Endothelial cell of umbilical vein (primary cell): ENCODE measurements around the gene TPRA1. TPM values are rescaled to one million over a fixed set of nuclear protein-coding genes. Genes with fewer than 3 reads are reported as not detected.

ENCODE experiments used
- BruUV-seq: library from RNA; stranded (reverse); fragments of 400-500 nt; replicated peaks from 2 replicates; lab custom pipeline; 2021; lab: Mats Ljungman, UMichigan
- CTCF ChIA-PET: fragments of 300-600, 350-600 bp; sonication (Branson Sonifier 250); formaldehyde crosslinking; loops from one replicate; lab custom pipeline; 2021; ENCODE audit warnings: antibody characterized with exemption, inconsistent platforms; lab: Charles Lee
- POLR2A ChIA-PET: fragments of 300-600, 350-600 bp; sonication (Branson Sonifier 250); formaldehyde crosslinking; loops from one replicate; lab custom pipeline; 2021; ENCODE audit warnings: antibody characterized with exemption, inconsistent platforms; lab: Charles Lee
- DNase-seq: peaks from one replicate; pipeline ENCODE4 v3.0.0-alpha.2; 2011; ENCODE audit warnings: low read depth, low spot score
- FAIRE-seq: peaks from 2 replicates; lab custom pipeline; 2011; peaks lifted over from hg19 to GRCh38; lab: Jason Lieb, UNC
- H2AFZ ChIP-seq: 2 replicates; pipeline ENCODE4 v1.6.0; 2012; ENCODE audit warnings: low read depth, low read length, control low read depth, inconsistent platforms
- H3K27ac ChIP-seq: 2 replicates; pipeline ENCODE4 v1.5.1; 2011; ENCODE audit warnings: low read depth, mild to moderate bottlenecking, control low read depth, low read length, moderate library complexity; ENCODE audit not compliant: insufficient read depth
- H3K27me3 ChIP-seq, 2 experiments: 2 replicates each; pipeline versions ENCODE4 v1.6.0 to v1.6.1; 2011; ENCODE audit warnings: low read length in 2 of 2, mixed read lengths in 1 of 2; ENCODE audit not compliant: control insufficient read depth in 2 of 2, insufficient read depth in 2 of 2
- H3K36me3 ChIP-seq, 2 experiments: 2 replicates in 1 of 2; 3 replicates in 1 of 2; pipeline ENCODE4 v1.5.1; 2011; ENCODE audit warnings: low read length in 2 of 2, mild to moderate bottlenecking in 1 of 2, moderate library complexity in 1 of 2; ENCODE audit not compliant: control insufficient read depth in 2 of 2, insufficient read depth in 2 of 2; ENCODE audit errors: extremely low read depth in 1 of 2
- H3K4me1 ChIP-seq: 3 replicates; pipeline ENCODE4 v1.5.1; 2011; ENCODE audit warnings: mild to moderate bottlenecking, low read length; ENCODE audit not compliant: control insufficient read depth, insufficient read depth; ENCODE audit errors: extremely low read depth
- H3K4me2 ChIP-seq: 2 replicates; pipeline ENCODE4 v1.6.1; 2011; ENCODE audit warnings: low read length, control low read depth, mixed read lengths; ENCODE audit not compliant: insufficient read depth
- H3K4me3 ChIP-seq, 3 experiments: fragments of 200-600 bp in 1 of 3; sonication (generic), shearing (Covaris generic) in 1 of 3; replicated peaks in 1 of 3; 2 replicates each; pipeline ENCODE4 v1.5.1; 2011 to 2016; ENCODE audit warnings: control low read depth in 3 of 3, low read length in 3 of 3, mild to moderate bottlenecking in 2 of 3, inconsistent platforms in 1 of 3, low read depth in 1 of 3, moderate library complexity in 1 of 3; ENCODE audit not compliant: insufficient read depth in 1 of 3
- H3K79me2 ChIP-seq: 2 replicates; pipeline ENCODE4 v1.6.0; 2012; ENCODE audit warnings: low read length, inconsistent platforms; ENCODE audit not compliant: control insufficient read depth, insufficient read depth
- H3K9ac ChIP-seq: replicated peaks from 2 replicates; pipeline ENCODE3; 2011; ENCODE audit warnings: low read length, control low read depth; ENCODE audit not compliant: insufficient read depth; ENCODE audit errors: extremely low read depth
- H3K9me1 ChIP-seq: replicated peaks from 3 replicates; pipeline ENCODE4 v1.6.0; 2011; ENCODE audit warnings: mild to moderate bottlenecking, low read length; ENCODE audit not compliant: control insufficient read depth, insufficient read depth; ENCODE audit errors: extremely low read depth
- H3K9me3 ChIP-seq: replicated peaks from 2 replicates; pipeline ENCODE4 v1.5.1; 2012; ENCODE audit warnings: low read length, inconsistent platforms; ENCODE audit not compliant: control insufficient read depth, insufficient read depth
- H4K20me1 ChIP-seq: replicated peaks from 2 replicates; pipeline ENCODE3; 2011; ENCODE audit warnings: mild to moderate bottlenecking, low read length; ENCODE audit not compliant: control insufficient read depth, insufficient read depth; ENCODE audit errors: extremely low read depth
- CTCF ChIP-seq, 2 donors: IDR thresholded peaks; 1 replicate in 1 of 2; 2 replicates in 1 of 2; pipeline ENCODE4 v1.5.1; 2011; ENCODE audit warnings: low read length in 2 of 2, mild to moderate bottlenecking in 2 of 2, moderate library complexity in 2 of 2, control low read depth in 1 of 2, inconsistent platforms in 1 of 2, low read depth in 1 of 2; ENCODE audit not compliant: insufficient read depth in 1 of 2; ENCODE audit errors: extremely low read depth in 1 of 2
- EZH2 ChIP-seq: IDR thresholded peaks from 2 replicates; pipeline ENCODE4 v1.6.1; 2012; ENCODE audit warnings: borderline replicate concordance, low read depth, mild to moderate bottlenecking, moderate library complexity, low read length, inconsistent platforms; ENCODE audit not compliant: severe bottlenecking
- FOS ChIP-seq: IDR thresholded peaks from 2 replicates; pipeline ENCODE4 v1.6.1; 2011; ENCODE audit warnings: mild to moderate bottlenecking, low read length, moderate library complexity, borderline replicate concordance; ENCODE audit not compliant: insufficient read depth
- GATA2 ChIP-seq: IDR thresholded peaks from 2 replicates; pipeline ENCODE4 v1.7.0; 2011; ENCODE audit warnings: low read depth, mild to moderate bottlenecking, moderate library complexity, mixed read lengths, low read length; ENCODE audit not compliant: insufficient read length, insufficient read depth
- JUN ChIP-seq: IDR thresholded peaks from 2 replicates; pipeline ENCODE4 v1.6.1; 2011; ENCODE audit warnings: borderline replicate concordance, low read depth; ENCODE audit not compliant: insufficient read length, insufficient read depth
- MYC ChIP-seq: IDR thresholded peaks from one replicate; pipeline ENCODE4 v1.6.1; 2011; ENCODE audit warnings: mild to moderate bottlenecking, low read depth, low read length
- POLR2A ChIP-seq: IDR thresholded peaks from 2 replicates; pipeline ENCODE4 v1.6.1; 2012; ENCODE audit warnings: low read depth, mild to moderate bottlenecking, control low read depth, low read length
- POLR2AphosphoS5 ChIP-seq: IDR thresholded peaks from 2 replicates; pipeline ENCODE4 v1.6.1; 2012; ENCODE audit warnings: low read depth, mild to moderate bottlenecking, control low read depth, low read length, moderate library complexity; ENCODE audit not compliant: insufficient read depth
- dilution Hi-C: fragments of 300-500 bp; cut with MboI; formaldehyde crosslinking; loops from one replicate; pipeline ENCODE4 v1.15.0; 2019; ENCODE audit warnings: low sequenced_read_pairs; ENCODE audit not compliant: extremely low pct_ligation_motif_present
- intact Hi-C: fragments of 100-400 bp; cut with micrococcal nuclease; formaldehyde crosslinking; loops from one replicate; pipeline ENCODE4 v1.10.0; 2022
- polyA plus RNA-seq, 4 experiments: library from polyadenylated mRNA; depleted of rRNA in 3 of 4; stranded (reverse) in 3 of 4; unstranded in 1 of 4; fragments of >200 nt; gene quantifications; 2 replicates each; pipeline versions ENCODE4 v1.2.1 to v1.2.3, GENCODE V29; 2011 to 2012; ENCODE audit warnings: missing spikeins in 1 of 4
- total RNA-seq: library from RNA; stranded (reverse); gene quantifications from 2 replicates; pipeline ENCODE4 v1.2.3, GENCODE V29; 2021
- TF ChIP-seq, protein P1 (sequence below): IDR thresholded peaks from 2 replicates; pipeline ENCODE4 v1.6.1; 2011; ENCODE audit not compliant: insufficient read depth, insufficient read length

The TPRA1 gene
- total and polyA plus RNA-seq, 2 donors (not counting 3 experiments of a cell fraction or from before 2014, with no cell fraction given), result 34.3 to 58.0 TPM

- Histone ChIP-seq H3K79me2 (no peaks in the 10 kb centered on the region), H3K4me3 (no peak overlapping the region), H3K27ac (no peak overlapping the region), H3K4me2 (no peak overlapping the region), H3K4me1 (peaks cover 6% of the 10 kb centered on the region), H3K9me1 (no peaks in the 10 kb centered on the region), H3K27me3 (peaks cover 32 to 35% of the 10 kb centered on the region in 2 experiments), H4K20me1 (no peaks in the 10 kb centered on the region), H3K36me3 (no peaks in the 10 kb centered on the region), H2AFZ (no peak overlapping the region), H3K9me3 (no peaks in the 10 kb centered on the region), H3K9ac (no peak overlapping the region)
- FAIRE-seq, result no peak
- ChIA-PET POLR2A (no interaction called here), CTCF (interaction anchor here (0.6 to 1.9 kb wide), 2 partner anchors 53 to 83 kb away, joined by 3 to 7 read pairs; no protein-coding TSS in a partner anchor)
- intact Hi-C loops (no loop called here), dilution Hi-C loops (no loop called here)
- DNase-seq, result no peak
- BruUV-seq, result no TSS peak
- TF ChIP-seq, protein P1, sequence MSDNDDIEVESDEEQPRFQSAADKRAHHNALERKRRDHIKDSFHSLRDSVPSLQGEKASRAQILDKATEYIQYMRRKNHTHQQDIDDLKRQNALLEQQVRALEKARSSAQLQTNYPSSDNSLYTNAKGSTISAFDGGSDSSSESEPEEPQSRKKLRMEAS, result no peak
- TF ChIP-seq CTCF (IDR thresholded peaks at IDR 0.05; ENCODE audit: extremely low read depth in 1 of 2, insufficient read depth in 1 of 2, low read depth in 1 of 2, low read length in 2 of 2) (no peak), FOS (no peak), POLR2A (no peak), POLR2AphosphoS5 (no peak), JUN (no peak), EZH2 (no peak), MYC (no peak), GATA2 (no peak)
These were observed 37.9 kb upstream of the TPRA1 start for GRCh38 chr3:127628426-127628787.
